Stimulated activated CD4-positive, alpha-beta T cell treated with anti-CD3 and anti-CD28 coated beads, Interleukin-15, amount 100 ng/mL, for 48 hours (primary cell): ENCODE measurements around the gene PGLYRP3.

Experiments used
- DNase-seq, 2 donors: peaks; one replicate each; pipeline ENCODE4 v3.0.0-alpha.2; 2020; ENCODE audit warnings: low read depth in 2 of 2

PGLYRP3 gene

GRCh38 chr1:153260585-153261280 is 52.0 kb downstream of the PGLYRP3 start:
- no peak for DNase-seq

DNA sequence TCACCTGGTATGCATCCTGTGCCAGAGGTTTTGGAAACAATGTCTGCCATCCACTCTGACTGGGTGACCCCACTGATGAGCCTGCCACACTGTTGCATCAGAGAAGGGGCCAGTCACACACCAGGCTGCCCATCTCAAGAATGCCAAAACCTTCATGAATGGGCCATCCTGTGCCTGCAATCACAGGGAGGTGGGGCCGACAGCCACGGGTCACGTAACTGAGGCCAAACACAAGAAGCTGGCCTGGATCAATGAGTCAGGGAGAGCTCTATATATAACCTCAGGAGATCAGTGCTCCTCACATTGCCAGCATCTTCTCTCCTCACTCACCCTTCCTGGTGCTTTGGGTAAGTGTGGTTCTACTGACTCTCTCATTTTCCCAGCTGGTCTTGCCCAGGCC is 53.4 kb downstream of the PGLYRP3 start, which contains the start of gene LORICRIN:
TSS of gene LORICRIN (plus strand) at position 301 of the 400 bp plus-strand sequence. CDS start 1,263 bp downstream, outside the sequence.
- DNase-seq = no peak

GRCh38 chr1:153253693-153254092 is 59.1 kb downstream of the PGLYRP3 start:
- no peak for DNase-seq

DNA sequence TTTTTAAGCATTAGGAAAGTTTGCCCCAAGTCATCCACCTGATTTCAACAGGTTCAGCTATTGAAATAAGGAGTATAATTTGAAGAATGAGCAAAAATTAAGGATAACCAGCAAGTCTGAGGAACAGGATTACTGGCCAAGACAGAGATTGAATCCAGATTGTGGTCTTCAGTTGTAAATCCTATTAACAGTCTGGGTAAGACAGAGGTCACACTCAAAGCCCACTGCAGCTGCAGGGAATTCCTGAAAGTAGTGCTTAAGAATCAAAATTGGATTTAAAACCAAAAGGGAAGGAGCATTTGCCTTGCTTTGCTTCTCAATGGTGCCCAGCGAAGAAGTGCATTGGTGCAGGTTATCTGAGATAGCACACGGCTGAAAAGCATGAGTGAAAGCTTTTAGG is 59.7 kb downstream of the PGLYRP3 start:
- DNase-seq = no peak

GRCh38 chr1:153251988-153252387 is 60.8 kb downstream of the PGLYRP3 start:
- no peak for DNase-seq

- no peak for DNase-seq
Measured at GRCh38 chr1:153251562-153251961, 61.2 kb downstream of the PGLYRP3 start.

- DNase-seq = no peak
Measured at GRCh38 chr1:153251087-153251486, 61.7 kb downstream of the PGLYRP3 start.

DNA sequence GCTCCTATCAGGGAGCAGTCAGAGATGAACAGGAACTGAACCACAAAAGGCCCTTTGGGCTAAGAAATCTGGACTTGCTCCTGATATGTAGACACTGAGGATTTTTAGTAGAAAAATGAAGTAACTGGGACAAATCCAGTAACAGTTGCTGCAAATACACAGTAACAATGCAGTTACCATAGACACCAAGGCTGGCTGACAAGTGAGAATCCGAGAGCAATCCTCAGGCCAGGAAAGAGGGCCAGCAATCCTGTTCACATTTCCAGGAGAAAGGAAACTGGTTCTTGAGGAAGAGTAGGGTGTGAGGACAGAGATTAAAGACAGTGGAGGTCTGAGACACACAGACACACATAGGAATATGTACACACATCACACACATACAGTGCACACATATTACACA is 62.6 kb downstream of the PGLYRP3 start:
- DNase-seq = no peak

- DNase-seq = no peak
Measured at GRCh38 chr1:153248176-153248879, 64.4 kb downstream of the PGLYRP3 start.
